T-cell (primary cell): ENCODE data around the gene SELE. TPM values are rescaled to one million over a fixed set of nuclear protein-coding genes. Genes with fewer than 3 reads are reported as not detected.
A peak's percentile ranks its signal among the peaks of the same experiment; 100 is the strongest.

Experiments
- ATAC-seq, 4 experiments: fragments of 200-7000 bp in 3 of 4; fragments of 150-1000 bp in 1 of 4; cut with Tn5 transposase; replicated peaks in 1 of 4; 1 replicate in 3 of 4; 2 replicates in 1 of 4; pipeline ENCODE4 v1.10.0; 2021; ENCODE audit warnings: moderate library complexity in 3 of 4, mild to moderate bottlenecking in 2 of 4, moderate number of reproducible peaks in 1 of 4
- CTCF ChIA-PET, 2 donors: fragments of 300-600 bp; sonication (Branson Sonifier 250); formaldehyde crosslinking; loops; one replicate each; lab custom pipeline; 2022; ENCODE audit warnings: antibody characterized with exemption in 2 of 2; lab: Charles Lee
- POLR2A ChIA-PET, 2 donors: fragments of 300-600 bp; sonication (Branson Sonifier 250); formaldehyde crosslinking; loops; one replicate each; lab custom pipeline; 2022; ENCODE audit warnings: antibody characterized with exemption in 2 of 2; lab: Charles Lee
- DNase-seq, 35 experiments: peaks; one replicate each; pipeline versions ENCODE4 v3.0.0 to v3.0.0-alpha.2; 2013 to 2023
- H3K27ac ChIP-seq: one replicate; pipeline ENCODE4 v1.5.1; 2013; ENCODE audit warnings: low read length
- H3K27me3 ChIP-seq, 2 experiments: replicated peaks in 1 of 2; 1 replicate in 1 of 2; 2 replicates in 1 of 2; pipeline versions ENCODE4 v1.6.1 to v1.7.0; 2013; ENCODE audit warnings: low read length in 1 of 2, mixed read lengths in 1 of 2; ENCODE audit not compliant: control insufficient read depth in 2 of 2, insufficient read depth in 2 of 2; ENCODE audit errors: extremely low read depth in 1 of 2
- H3K36me3 ChIP-seq, 2 donors: 1 replicate in 1 of 2; 2 replicates in 1 of 2; pipeline versions ENCODE4 v1.6.1 to v1.7.0; 2013; ENCODE audit warnings: low read length in 1 of 2; ENCODE audit not compliant: control insufficient read depth in 2 of 2, insufficient read depth in 1 of 2; ENCODE audit errors: extremely low read depth in 1 of 2
- H3K4me1 ChIP-seq, 2 experiments: 1 replicate in 1 of 2; 2 replicates in 1 of 2; pipeline versions ENCODE4 v1.6.1 to v1.7.0; 2013; ENCODE audit warnings: low read length in 2 of 2, mixed read lengths in 1 of 2; ENCODE audit not compliant: insufficient read depth in 2 of 2, control insufficient read depth in 1 of 2; ENCODE audit errors: extremely low read depth in 1 of 2
- H3K4me3 ChIP-seq, 2 donors: 1 replicate in 1 of 2; 2 replicates in 1 of 2; pipeline versions ENCODE4 v1.5.1 to v1.7.0; 2013; ENCODE audit warnings: mild to moderate bottlenecking in 2 of 2, low read length in 1 of 2, moderate library complexity in 1 of 2; ENCODE audit not compliant: control insufficient read depth in 1 of 2; ENCODE audit errors: extremely low read depth in 1 of 2
- H3K9me3 ChIP-seq: 2 replicates; pipeline ENCODE4 v1.7.0; 2013
- H3K27ac Mint-ChIP-seq, 2 donors: one replicate each; pipeline ENCODE4 v1.8.0; 2020 to 2021; ENCODE audit warnings: mild to moderate bottlenecking in 2 of 2, mixed read lengths in 2 of 2
- H3K27me3 Mint-ChIP-seq, 2 donors: one replicate each; pipeline ENCODE4 v1.8.0; 2021 to 2022; ENCODE audit warnings: mixed read lengths in 2 of 2
- H3K36me3 Mint-ChIP-seq: one replicate; pipeline ENCODE4 v1.8.0; 2021; ENCODE audit warnings: mixed read lengths
- H3K4me1 Mint-ChIP-seq, 3 donors: one replicate each; pipeline ENCODE4 v1.8.0; 2020 to 2022; ENCODE audit warnings: mixed read lengths in 3 of 3, mild to moderate bottlenecking in 1 of 3
- H3K4me3 Mint-ChIP-seq, 3 donors: one replicate each; pipeline ENCODE4 v1.8.0; 2020 to 2022; ENCODE audit warnings: mild to moderate bottlenecking in 3 of 3, mixed read lengths in 3 of 3, moderate library complexity in 3 of 3
- H3K9me3 Mint-ChIP-seq, 3 donors: one replicate each; pipeline ENCODE4 v1.8.0; 2020 to 2022; ENCODE audit warnings: mixed read lengths in 3 of 3
- whole genome bisulfite sequencing: methylation state at CpG from one replicate; pipeline ENCODE4 v1.1.5; 2013; ENCODE audit warnings: missing lambda C conversion rate; ENCODE audit not compliant: insufficient coverage; 5-methylcytosine and 5-hydroxymethylcytosine counted together
- total RNA-seq, 35 experiments: library from RNA in 6 of 35; stranded (reverse) in 6 of 35; fragments of 120-200 nt in 1 of 35; gene quantifications; one replicate each; pipeline versions ENCODE4 v1.2.1 to v1.2.4 and lab custom pipeline; 2013 to 2026

Gene SELE
- total RNA-seq, 5 donors from 2014 or later (not counting 1 experiment from before 2014, with no cell fraction given): not detected

DNA sequence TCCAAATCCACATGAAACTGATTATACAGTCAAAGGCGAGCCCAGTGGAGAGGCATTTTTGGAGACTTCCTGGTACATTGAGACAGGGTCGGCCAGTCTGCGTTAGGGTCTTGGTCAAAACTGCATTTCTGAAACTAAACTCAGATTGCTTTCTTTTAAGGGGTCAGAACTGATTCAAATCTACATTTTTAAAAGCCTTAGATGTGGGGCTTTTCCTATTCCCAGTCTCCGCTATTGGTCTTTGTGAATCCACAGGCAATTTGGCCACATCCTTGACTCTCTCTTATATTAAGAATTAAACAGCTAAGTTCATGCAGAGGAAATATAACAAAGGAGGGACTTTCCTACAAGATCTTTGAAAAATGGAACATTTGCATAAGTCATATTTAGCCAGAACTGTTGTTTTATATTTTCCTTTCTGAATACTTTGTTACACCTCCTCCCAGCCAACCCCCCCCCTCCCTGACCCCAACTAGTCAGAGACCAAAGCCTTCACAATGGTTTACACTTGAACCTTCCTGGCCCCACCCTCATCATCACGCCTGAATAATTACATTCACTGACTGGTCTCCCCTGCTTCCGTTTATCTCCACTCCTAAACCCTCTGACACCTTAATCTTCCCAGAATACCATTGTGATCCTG is 53.4 kb downstream of the SELE start:
- DNase-seq: peak in 1 of 35 experiments; percentile 23

DNA sequence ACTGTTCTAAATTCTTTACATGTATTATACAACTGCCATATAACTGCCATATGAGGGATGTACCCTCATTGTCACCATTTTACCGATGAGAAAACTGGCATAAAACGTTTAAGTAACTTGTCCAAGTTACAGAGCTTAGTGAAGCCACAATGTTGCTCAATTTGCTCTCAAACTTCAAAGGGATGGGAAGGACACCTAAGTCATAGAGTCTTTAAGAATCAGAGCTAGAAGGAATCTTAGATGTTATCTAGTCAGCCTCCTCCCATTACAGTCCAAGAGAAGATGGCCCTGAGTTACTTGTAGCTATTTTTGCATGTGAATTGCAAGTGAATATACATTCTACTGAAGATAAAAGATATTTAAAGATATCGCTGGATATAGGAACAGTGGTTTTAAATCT is 54.2 kb downstream of the SELE start:
- Histone ChIP-seq H3K27ac (no peak overlapping the region), H3K27me3 (no peaks in the 10 kb centered on the region), H3K4me1 (peaks cover 29 to 35% of the 10 kb centered on the region in 2 experiments), H3K4me3 (no peak overlapping the region), H3K36me3 (no peaks in the 10 kb centered on the region), H3K9me3 (no peaks in the 10 kb centered on the region)
- H3K9me3 Mint-ChIP-seq: no peaks in the 10 kb centered on the region
- ChIA-PET CTCF (interaction anchor here (0.9 to 1.7 kb wide), 8 partner anchors 9 to 128 kb away, joined by 3 to 8 read pairs (median 4); no protein-coding TSS in a partner anchor), POLR2A (interaction anchor here in 1 of 2 donors (0.6 kb wide), 2 partner anchors 18 to 19 kb away, joined by 3 read pairs; no protein-coding TSS in a partner anchor)
- no peaks in the 10 kb centered on the region for H3K36me3 Mint-ChIP-seq
- no CpG with 5 or more reads among the region's 3 CpGs for WGBS
- no peaks in the 10 kb centered on the region for H3K27me3 Mint-ChIP-seq
- peak overlapping the region; percentile 18 to 39 for H3K27ac Mint-ChIP-seq
- no peak for DNase-seq
- H3K4me3 Mint-ChIP-seq: peak overlapping the region in 1 of 3 donors; percentile 58
- peaks cover 60 to 74% (median 63%) of the 10 kb centered on the region in 3 donors for H3K4me1 Mint-ChIP-seq
- no peak for ATAC-seq

More for the DNA sequence above, 53.4 kb downstream of the SELE start:
- peak; percentile 51 to 61 (median 55) for ATAC-seq
- Histone ChIP-seq H3K4me3 (no peak overlapping the region), H3K27ac (peak overlapping the region; percentile 19), H3K36me3 (no peaks in the 10 kb centered on the region), H3K27me3 (no peaks in the 10 kb centered on the region), H3K4me1 (peaks cover 35% of the 10 kb centered on the region in 2 experiments), H3K9me3 (no peaks in the 10 kb centered on the region)
- ChIA-PET CTCF (interaction anchor here (1.0 to 1.8 kb wide), 9 partner anchors 9 to 129 kb away, joined by 3 to 5 read pairs (median 4); partner anchors contain the start of gene F5 (in 1 of the 2)), POLR2A (interaction anchor here in 1 of 2 donors (0.6 kb wide), 1 partner anchor 325 kb away, joined by 3 read pairs; no protein-coding TSS in a partner anchor)
- H3K36me3 Mint-ChIP-seq: no peaks in the 10 kb centered on the region
- no peaks in the 10 kb centered on the region for H3K9me3 Mint-ChIP-seq
- H3K4me3 Mint-ChIP-seq: peak overlapping the region; percentile 37 to 58 (median 41)
- H3K4me1 Mint-ChIP-seq: peaks cover 57 to 67% (median 62%) of the 10 kb centered on the region in 3 donors
- peak overlapping the region; percentile 81 to 82 for H3K27ac Mint-ChIP-seq
- WGBS: 33% methylated on average over 3 of the region's 6 CpGs
- no peaks in the 10 kb centered on the region for H3K27me3 Mint-ChIP-seq

DNA sequence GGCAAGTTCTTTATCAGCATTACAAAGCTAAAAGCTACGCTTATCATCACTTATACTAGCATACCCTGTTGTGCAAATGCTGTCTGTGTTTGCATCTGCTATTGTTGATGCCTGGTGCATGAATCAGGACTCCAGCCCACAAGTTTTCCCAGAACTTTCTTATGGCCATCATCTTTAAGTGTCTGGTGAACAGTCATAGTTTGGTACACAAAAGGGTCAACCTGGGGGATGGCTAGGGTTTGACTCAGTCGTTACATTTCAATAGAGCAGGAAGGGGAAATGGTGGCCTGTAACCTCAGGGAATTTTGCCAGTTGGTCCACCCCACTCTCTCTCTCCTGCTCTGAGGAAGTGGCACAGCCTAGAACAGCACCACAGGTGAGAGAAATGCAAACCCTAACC is 57.9 kb downstream of the SELE start:
- Histone ChIP-seq H3K4me1 (peaks cover 23 to 31% of the 10 kb centered on the region in 2 experiments), H3K27ac (no peak overlapping the region), H3K4me3 (no peak overlapping the region), H3K27me3 (no peaks in the 10 kb centered on the region), H3K36me3 (no peaks in the 10 kb centered on the region), H3K9me3 (no peaks in the 10 kb centered on the region)
- Mint-ChIP-seq H3K27me3 (no peaks in the 10 kb centered on the region), H3K4me1 (peaks cover 53 to 76% (median 63%) of the 10 kb centered on the region in 3 donors), H3K36me3 (peaks cover 9% of the 10 kb centered on the region), H3K9me3 (peaks cover 0 to 12% (median 10%) of the 10 kb centered on the region in 3 donors), H3K27ac (peak overlapping the region; percentile 68 to 74), H3K4me3 (peak overlapping the region in 1 of 3 donors; percentile 43)
- no CpG with 5 or more reads among the region's 2 CpGs for WGBS
- ATAC-seq (peak in 2 of 4 experiments; percentile 41 to 43), DNase-seq (no peak)
- POLR2A ChIA-PET: interaction anchor here in 1 of 2 donors (0.6 to 1.0 kb wide), 2 partner anchors 39 to 1217 kb away, joined by 3 to 13 read pairs; no protein-coding TSS in a partner anchor
- CTCF ChIA-PET: interaction anchor here (0.9 to 2.0 kb wide), 4 partner anchors 28 to 36 kb away, joined by 3 to 4 read pairs (median 4); no protein-coding TSS in a partner anchor

Other genes starting within 250 kb of the SELE start
- gene SLC19A2, start 248.1 kb downstream of the SELE start, total RNA-seq: 1 to 10 TPM; 2.7 to 4.7 (median 3.8) TPM
- gene F5, start 147.6 kb downstream of the SELE start, total RNA-seq: 1 to 10 TPM; 4.2 to 9.7 (median 8.5) TPM
- gene SELP, start 104.0 kb downstream of the SELE start, total RNA-seq: 1 to 10 TPM; 1.3 to 3.4 (median 1.9) TPM
- gene SELL, start 22.5 kb downstream of the SELE start, total RNA-seq: 100 to 1,000 TPM; 305 to 461 (median 336) TPM
- 10 to 100 TPM in 3 of 5 donors, 1 to 10 TPM in 2; 3.9 to 16.5 (median 11.1) TPM for gene METTL18, start 60.8 kb upstream of the SELE start, total RNA-seq
- 10 to 100 TPM; 10.5 to 20.8 (median 18.2) TPM for gene SCYL3, start 159.8 kb upstream of the SELE start, total RNA-seq